BJ (cell line): ENCODE measurements around the gene GTF2A1. TPM values are rescaled to one million over a fixed set of nuclear protein-coding genes. Genes with fewer than 3 reads are reported as not detected.
A peak's percentile ranks its signal among the peaks of the same experiment; 100 is the strongest.

Experiments
- CTCF ChIA-PET: fragments of 350-600 bp; formaldehyde crosslinking; extraction: SDS; loops from one replicate; lab custom pipeline; 2021; ENCODE audit warnings: antibody characterized with exemption, inconsistent platforms; lab: Yijun Ruan, JAX
- POLR2A ChIA-PET: fragments of 300-600 bp; sonication (Branson Sonifier 250); formaldehyde crosslinking; extraction: SDS; loops from one replicate; lab custom pipeline; 2021; ENCODE audit warnings: antibody characterized with exemption; lab: Charles Lee
- DNase-seq: peaks from one replicate; pipeline ENCODE4 v3.0.0-alpha.2; 2011; ENCODE audit warnings: low read depth
- H3K27me3 ChIP-seq: 2 replicates; pipeline ENCODE4 v1.6.0; 2011; ENCODE audit warnings: low read length; ENCODE audit not compliant: control insufficient read depth, insufficient read depth
- H3K36me3 ChIP-seq: 2 replicates; pipeline ENCODE4 v1.5.1; 2011; ENCODE audit warnings: low read length; ENCODE audit not compliant: control insufficient read depth, insufficient read depth
- H3K4me3 ChIP-seq: 2 replicates; pipeline ENCODE4 v1.5.1; 2011; ENCODE audit warnings: low read depth, mild to moderate bottlenecking, control low read depth, low read length
- CTCF ChIP-seq: IDR thresholded peaks from 2 replicates; pipeline ENCODE4 v1.5.1; 2011; ENCODE audit warnings: low read depth, mild to moderate bottlenecking, control low read depth, inconsistent platforms, low read length, moderate library complexity; ENCODE audit not compliant: insufficient read depth
- polyA plus RNA-seq: library from polyadenylated mRNA; depleted of rRNA; stranded (reverse); fragments of >200 nt; gene quantifications from 2 replicates; pipeline ENCODE4 v1.2.3, GENCODE V29; 2011

GTF2A1 gene
- polyA plus RNA-seq, 1 experiment: 25.7 TPM

- ChIA-PET CTCF (interaction anchor here (0.6 to 1.9 kb wide), 5 partner anchors 10 to 230 kb away, joined by 3 to 16 read pairs (median 3); no protein-coding TSS in a partner anchor), POLR2A (no interaction called here)
- no peak for DNase-seq
- Histone ChIP-seq H3K4me3 (no peak overlapping the region), H3K36me3 (no peaks in the 10 kb centered on the region), H3K27me3 (no peaks in the 10 kb centered on the region)
- no peak for TF ChIP-seq CTCF
Observed at GRCh38 chr14:81165188-81165587, 55.6 kb downstream of the GTF2A1 start.

- H3K27me3 ChIP-seq: no peaks in the 10 kb centered on the region
- POLR2A ChIA-PET: no interaction called here
- H3K36me3 ChIP-seq: no peaks in the 10 kb centered on the region
- CTCF ChIA-PET: interaction anchor here (0.5 to 4.3 kb wide), 9 partner anchors 10 to 257 kb away, joined by 3 to 39 read pairs (median 6); partner anchors contain the start of gene TSHR
- peak; percentile 64 for TF ChIP-seq CTCF
- H3K4me3 ChIP-seq: no peak overlapping the region
- no peak for DNase-seq
Observed at GRCh38 chr14:81164167-81164774, 56.5 kb downstream of the GTF2A1 start.

GRCh38 chr14:81162941-81163340 is 57.8 kb downstream of the GTF2A1 start:
- no peaks in the 10 kb centered on the region for H3K36me3 ChIP-seq
- DNase-seq: no peak
- no peak for TF ChIP-seq CTCF
- H3K27me3 ChIP-seq: no peaks in the 10 kb centered on the region
- no peak overlapping the region for H3K4me3 ChIP-seq
- POLR2A ChIA-PET: no interaction called here
- CTCF ChIA-PET: interaction anchor here (0.6 to 4.3 kb wide), 5 partner anchors 14 to 236 kb away, joined by 3 to 39 read pairs (median 7); partner anchors contain the start of gene TSHR

GRCh38 chr14:81161749-81162148 is 59.0 kb downstream of the GTF2A1 start:
- Histone ChIP-seq H3K36me3 (no peaks in the 10 kb centered on the region), H3K4me3 (no peak overlapping the region), H3K27me3 (no peaks in the 10 kb centered on the region)
- ChIA-PET POLR2A (no interaction called here), CTCF (interaction anchor here (0.9 to 4.3 kb wide), 4 partner anchors 8 to 165 kb away, joined by 3 to 39 read pairs (median 7); no protein-coding TSS in a partner anchor)
- no peak for DNase-seq
- TF ChIP-seq CTCF: no peak

DNA sequence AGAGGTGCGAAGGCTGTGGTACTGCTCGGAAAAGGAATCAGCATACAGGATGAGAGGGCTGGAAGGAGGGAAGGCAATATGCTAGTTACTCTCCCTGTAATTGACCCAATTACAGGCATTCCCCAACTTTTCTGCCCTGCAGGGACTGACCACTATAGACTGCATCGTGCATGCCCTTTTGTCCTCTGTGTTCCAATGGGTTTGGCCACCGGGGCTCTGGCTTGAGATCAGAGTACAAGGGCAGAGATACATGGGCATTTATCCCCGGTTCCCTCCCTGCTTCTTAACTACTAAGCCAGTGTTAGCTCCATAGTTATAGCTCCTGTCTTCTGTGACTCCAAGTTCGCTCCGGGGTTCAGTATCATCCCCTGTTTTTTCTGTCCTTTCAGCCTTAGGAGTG is 59.7 kb downstream of the GTF2A1 start:
- ChIA-PET CTCF (interaction anchor here (0.9 to 4.3 kb wide), 4 partner anchors 9 to 164 kb away, joined by 3 to 39 read pairs (median 7); no protein-coding TSS in a partner anchor), POLR2A (no interaction called here)
- TF ChIP-seq CTCF: no peak
- Histone ChIP-seq H3K4me3 (no peak overlapping the region), H3K36me3 (no peaks in the 10 kb centered on the region), H3K27me3 (no peaks in the 10 kb centered on the region)
- no peak for DNase-seq
